ENCODE results near the gene RSU1. TPM values are rescaled to one million over a fixed set of nuclear protein-coding genes. Genes with fewer than 3 reads are reported as not detected.

The RSU1 gene
- total and polyA plus RNA-seq, 10 of the 15 experiments (the other 5 are each of a cell fraction or from before 2014, with no cell fraction given): 49.2 to 139 (median 81.3) TPM

DNA sequence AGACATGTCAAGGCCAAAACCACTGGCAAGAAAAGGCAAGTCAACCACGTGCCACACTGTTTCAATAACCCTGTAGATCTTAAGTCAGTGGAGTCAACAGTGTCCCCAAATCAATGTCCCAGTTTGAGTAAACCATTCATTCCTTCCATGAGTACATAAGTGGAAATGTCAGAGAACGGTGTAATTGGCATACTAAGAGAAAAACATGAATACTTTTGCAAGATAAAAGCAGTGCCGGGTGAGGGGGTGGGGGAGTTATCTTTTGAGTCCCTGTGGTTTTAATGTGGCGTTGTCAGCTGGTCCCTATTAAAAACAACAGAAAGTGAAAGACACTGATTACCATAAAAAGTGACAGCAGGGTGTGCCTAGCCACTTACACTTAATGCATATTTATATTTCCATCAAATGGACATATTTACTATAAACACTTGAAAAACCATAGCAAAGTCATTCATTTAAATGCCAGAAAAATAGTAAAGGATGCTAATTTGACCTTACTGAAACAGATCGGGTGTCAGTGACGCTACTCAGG is 37.8 kb downstream of the RSU1 start (continued):
- TF ChIP-seq, protein P1, sequence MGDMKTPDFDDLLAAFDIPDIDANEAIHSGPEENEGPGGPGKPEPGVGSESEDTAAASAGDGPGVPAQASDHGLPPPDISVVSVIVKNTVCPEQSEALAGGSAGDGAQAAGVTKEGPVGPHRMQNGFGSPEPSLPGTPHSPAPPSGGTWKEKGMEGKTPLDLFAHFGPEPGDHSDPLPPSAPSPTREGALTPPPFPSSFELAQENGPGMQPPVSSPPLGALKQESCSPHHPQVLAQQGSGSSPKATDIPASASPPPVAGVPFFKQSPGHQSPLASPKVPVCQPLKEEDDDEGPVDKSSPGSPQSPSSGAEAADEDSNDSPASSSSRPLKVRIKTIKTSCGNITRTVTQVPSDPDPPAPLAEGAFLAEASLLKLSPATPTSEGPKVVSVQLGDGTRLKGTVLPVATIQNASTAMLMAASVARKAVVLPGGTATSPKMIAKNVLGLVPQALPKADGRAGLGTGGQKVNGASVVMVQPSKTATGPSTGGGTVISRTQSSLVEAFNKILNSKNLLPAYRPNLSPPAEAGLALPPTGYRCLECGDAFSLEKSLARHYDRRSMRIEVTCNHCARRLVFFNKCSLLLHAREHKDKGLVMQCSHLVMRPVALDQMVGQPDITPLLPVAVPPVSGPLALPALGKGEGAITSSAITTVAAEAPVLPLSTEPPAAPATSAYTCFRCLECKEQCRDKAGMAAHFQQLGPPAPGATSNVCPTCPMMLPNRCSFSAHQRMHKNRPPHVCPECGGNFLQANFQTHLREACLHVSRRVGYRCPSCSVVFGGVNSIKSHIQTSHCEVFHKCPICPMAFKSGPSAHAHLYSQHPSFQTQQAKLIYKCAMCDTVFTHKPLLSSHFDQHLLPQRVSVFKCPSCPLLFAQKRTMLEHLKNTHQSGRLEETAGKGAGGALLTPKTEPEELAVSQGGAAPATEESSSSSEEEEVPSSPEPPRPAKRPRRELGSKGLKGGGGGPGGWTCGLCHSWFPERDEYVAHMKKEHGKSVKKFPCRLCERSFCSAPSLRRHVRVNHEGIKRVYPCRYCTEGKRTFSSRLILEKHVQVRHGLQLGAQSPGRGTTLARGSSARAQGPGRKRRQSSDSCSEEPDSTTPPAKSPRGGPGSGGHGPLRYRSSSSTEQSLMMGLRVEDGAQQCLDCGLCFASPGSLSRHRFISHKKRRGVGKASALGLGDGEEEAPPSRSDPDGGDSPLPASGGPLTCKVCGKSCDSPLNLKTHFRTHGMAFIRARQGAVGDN (IDR thresholded peaks at IDR 0.05): peak; percentile 67; the same call in 1 of the 2 replicates
- TF ChIP-seq ATF2 (IDR thresholded peaks at IDR 0.05; ENCODE audit: low read length) (no peak), RUNX3 (IDR thresholded peaks at IDR 0.05; ENCODE audit: low read length) (peak; percentile 96), IRF4 (IDR thresholded peaks at IDR 0.05; ENCODE audit: low read depth, low read length) (peak; percentile 72; the same call in 1 of the 2 replicates), POU2F2 (IDR thresholded peaks at IDR 0.05; ENCODE audit: borderline replicate concordance, low read depth, low read length) (peak; percentile 80; the same call in 2 of the 3 replicates), SMARCA5 (IDR thresholded peaks at IDR 0.05) (no peak), PKNOX1 (IDR thresholded peaks at IDR 0.05) (peak; percentile 38; the same call in 1 of the 2 replicates), TARDBP (IDR thresholded peaks at IDR 0.05; ENCODE audit: borderline replicate concordance) (no peak), IKZF2 (IDR thresholded peaks at IDR 0.05) (no peak; a peak in 2 of 4 replicates), CBX3 (IDR thresholded peaks at IDR 0.05; ENCODE audit: borderline replicate concordance, low read depth) (no peak), NR2C1 (IDR thresholded peaks at IDR 0.05) (no peak), RAD51 (IDR thresholded peaks at IDR 0.05) (peak; percentile 70), NFYA (IDR thresholded peaks at IDR 0.05; ENCODE audit: borderline replicate concordance, low read depth, low read length) (no peak), TCF3 (IDR thresholded peaks at IDR 0.05; ENCODE audit: borderline replicate concordance, insufficient read depth, low read depth, low read length) (no peak), SIX5 (IDR thresholded peaks at IDR 0.05; ENCODE audit: low read depth, low read length, severe bottlenecking) (no peak), YY1 (IDR thresholded peaks at IDR 0.05; ENCODE audit: low read depth, low read length) (no peak), BHLHE40 (IDR thresholded peaks at IDR 0.05; ENCODE audit: borderline replicate concordance in 1 of 2, low read depth in 2 of 2, low read length in 1 of 2) (peak; percentile 63 to 66; a peak in 3 of 4 replicates), SKIL (IDR thresholded peaks at IDR 0.05; ENCODE audit: low read depth, poor library complexity, severe bottlenecking) (peak; percentile 44), ZNF207 (IDR thresholded peaks at IDR 0.05; ENCODE audit: borderline replicate concordance) (0 out of 2 replicates have a peak, but pooled peaks have one; percentile 39)
- TF ChIP-seq, protein P2, sequence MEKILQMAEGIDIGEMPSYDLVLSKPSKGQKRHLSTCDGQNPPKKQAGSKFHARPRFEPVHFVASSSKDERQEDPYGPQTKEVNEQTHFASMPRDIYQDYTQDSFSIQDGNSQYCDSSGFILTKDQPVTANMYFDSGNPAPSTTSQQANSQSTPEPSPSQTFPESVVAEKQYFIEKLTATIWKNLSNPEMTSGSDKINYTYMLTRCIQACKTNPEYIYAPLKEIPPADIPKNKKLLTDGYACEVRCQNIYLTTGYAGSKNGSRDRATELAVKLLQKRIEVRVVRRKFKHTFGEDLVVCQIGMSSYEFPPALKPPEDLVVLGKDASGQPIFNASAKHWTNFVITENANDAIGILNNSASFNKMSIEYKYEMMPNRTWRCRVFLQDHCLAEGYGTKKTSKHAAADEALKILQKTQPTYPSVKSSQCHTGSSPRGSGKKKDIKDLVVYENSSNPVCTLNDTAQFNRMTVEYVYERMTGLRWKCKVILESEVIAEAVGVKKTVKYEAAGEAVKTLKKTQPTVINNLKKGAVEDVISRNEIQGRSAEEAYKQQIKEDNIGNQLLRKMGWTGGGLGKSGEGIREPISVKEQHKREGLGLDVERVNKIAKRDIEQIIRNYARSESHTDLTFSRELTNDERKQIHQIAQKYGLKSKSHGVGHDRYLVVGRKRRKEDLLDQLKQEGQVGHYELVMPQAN (conservative IDR thresholded peaks at IDR 0.05): no peak
